Measurements from ENCODE around the gene AGAP1. TPM values are rescaled to one million over a fixed set of nuclear protein-coding genes. Genes with fewer than 3 reads are reported as not detected.

AGAP1 gene
- total RNA-seq, 1 experiment from 2014 or later: 25.8 TPM

DNA sequence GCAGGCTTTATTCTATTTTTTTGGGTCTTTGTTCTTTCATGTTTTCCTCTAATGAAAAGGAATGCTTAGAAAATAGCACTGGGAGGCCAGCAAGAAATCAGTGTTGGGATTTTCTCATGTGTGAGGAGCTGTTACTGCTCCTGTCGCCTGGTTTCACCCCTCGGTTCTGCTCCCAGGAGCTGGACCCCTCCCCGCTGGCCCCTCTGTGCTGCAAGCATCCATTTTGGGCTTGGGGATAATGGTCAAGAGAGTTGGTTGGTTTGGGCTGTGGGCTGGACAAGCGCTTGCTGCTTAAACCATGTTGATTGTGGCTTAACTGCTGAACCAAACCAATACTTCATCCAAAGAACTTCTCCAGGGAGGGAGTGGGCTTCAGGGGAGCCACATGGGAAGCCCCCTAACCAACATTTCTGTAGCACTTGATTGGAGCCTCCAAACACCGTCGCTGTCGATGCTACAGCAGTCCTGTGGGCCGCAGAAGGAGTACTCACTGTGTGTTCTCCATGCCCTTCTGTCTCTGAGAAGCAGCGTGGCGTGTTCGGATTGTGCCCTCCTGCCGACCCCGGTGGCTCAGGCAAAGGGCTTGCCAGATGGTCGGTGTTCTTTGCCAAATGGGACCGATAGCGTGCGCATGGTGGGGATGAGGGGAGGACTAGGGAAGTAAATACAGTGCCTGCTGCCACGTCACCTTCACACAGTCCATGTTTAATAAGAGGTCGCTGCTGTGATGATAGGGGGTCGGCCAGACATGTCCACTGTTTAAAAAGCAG is 40.0 kb downstream of the AGAP1 start:
- no peak overlapping the region for H2BK20ac ChIP-seq (ENCODE audit: low read depth, low read length, poor library complexity, severe bottlenecking)
- H3T11ph ChIP-seq (ENCODE audit: low read length): no peak overlapping the region
- H3K36me3 Mint-ChIP-seq (ENCODE audit: insufficient read depth in 1 of 3, low read depth in 3 of 3): peaks cover 8 to 18% (median 9%) of the 10 kb centered on the region in 3 experiments; a peak in 6 of 7 replicates
- H3K27me3 ChIP-seq (ENCODE audit: insufficient read depth, low read length): no peaks in the 10 kb centered on the region
- H3K27ac ChIP-seq (ENCODE audit: insufficient read length, low read depth, low read length): no peak overlapping the region
- peaks cover 29 to 45% of the 10 kb centered on the region in 2 experiments for H3K4me1 Mint-ChIP-seq
- no peak overlapping the region for H2AK5ac ChIP-seq (ENCODE audit: insufficient read length, low read length)
- H3K23me2 ChIP-seq (ENCODE audit: insufficient read length, low read depth, low read length, poor library complexity, severe bottlenecking): no peaks in the 10 kb centered on the region
- H4K5ac ChIP-seq (ENCODE audit: insufficient read length, low read depth, low read length): no peak overlapping the region
- no peak overlapping the region for H3K23ac ChIP-seq (ENCODE audit: insufficient read length, low read depth, low read length)
- H3K4me1 ChIP-seq (ENCODE audit: insufficient read depth, low read length): 0 out of 2 replicates have a peak, but pooled peaks cover under 1% of the 10 kb centered on the region
- H2BK120ac ChIP-seq (ENCODE audit: low read depth, low read length, poor library complexity, severe bottlenecking): no peak overlapping the region
- H4K91ac ChIP-seq (ENCODE audit: insufficient read length, low read depth, low read length): no peak overlapping the region
- peaks cover 14% of the 10 kb centered on the region; the same call in 1 of the 2 replicates for H3K79me2 ChIP-seq (ENCODE audit: insufficient read depth, low read length)
- H3K9me3 ChIP-seq (ENCODE audit: control insufficient read depth, low read depth, low read length): no peaks in the 10 kb centered on the region
- H2BK15ac ChIP-seq (ENCODE audit: low read depth, low read length): no peak overlapping the region
- H3K9ac ChIP-seq (ENCODE audit: extremely low read depth, insufficient read length, low read length): no peak overlapping the region
- H3K14ac ChIP-seq (ENCODE audit: insufficient read depth, low read length): no peak overlapping the region; the same call in 1 of the 2 replicates
- no peak overlapping the region for H2BK5ac ChIP-seq (ENCODE audit: insufficient read length, low read length)
- DNase-seq: no peak
- H3K56ac ChIP-seq (ENCODE audit: insufficient read length, low read depth, low read length): no peak overlapping the region
- no peaks in the 10 kb centered on the region; the same call in 1 of the 2 replicates for H3K27me3 Mint-ChIP-seq (ENCODE audit: low read depth)
- no peak overlapping the region for H3K18ac ChIP-seq (ENCODE audit: insufficient read length, low read depth, low read length)
- no peaks in the 10 kb centered on the region for H4K20me1 ChIP-seq (ENCODE audit: control insufficient read depth, insufficient read depth, insufficient read length)
- H2AFZ ChIP-seq (ENCODE audit: low read length): no peak overlapping the region
- H3K9me3 Mint-ChIP-seq: peaks cover 13 to 14% of the 10 kb centered on the region in 2 experiments
- peaks cover 2% of the 10 kb centered on the region for H3K79me1 ChIP-seq (ENCODE audit: insufficient read depth, low read depth, low read length, poor library complexity, severe bottlenecking)
- no peak overlapping the region for H3K4me2 ChIP-seq (ENCODE audit: insufficient read depth, insufficient read length, low read length)
- H3K4me3 Mint-ChIP-seq: no peak overlapping the region
- no peak overlapping the region for H2BK12ac ChIP-seq (ENCODE audit: insufficient read length, low read depth, low read length)
- TF ChIP-seq, protein P1, sequence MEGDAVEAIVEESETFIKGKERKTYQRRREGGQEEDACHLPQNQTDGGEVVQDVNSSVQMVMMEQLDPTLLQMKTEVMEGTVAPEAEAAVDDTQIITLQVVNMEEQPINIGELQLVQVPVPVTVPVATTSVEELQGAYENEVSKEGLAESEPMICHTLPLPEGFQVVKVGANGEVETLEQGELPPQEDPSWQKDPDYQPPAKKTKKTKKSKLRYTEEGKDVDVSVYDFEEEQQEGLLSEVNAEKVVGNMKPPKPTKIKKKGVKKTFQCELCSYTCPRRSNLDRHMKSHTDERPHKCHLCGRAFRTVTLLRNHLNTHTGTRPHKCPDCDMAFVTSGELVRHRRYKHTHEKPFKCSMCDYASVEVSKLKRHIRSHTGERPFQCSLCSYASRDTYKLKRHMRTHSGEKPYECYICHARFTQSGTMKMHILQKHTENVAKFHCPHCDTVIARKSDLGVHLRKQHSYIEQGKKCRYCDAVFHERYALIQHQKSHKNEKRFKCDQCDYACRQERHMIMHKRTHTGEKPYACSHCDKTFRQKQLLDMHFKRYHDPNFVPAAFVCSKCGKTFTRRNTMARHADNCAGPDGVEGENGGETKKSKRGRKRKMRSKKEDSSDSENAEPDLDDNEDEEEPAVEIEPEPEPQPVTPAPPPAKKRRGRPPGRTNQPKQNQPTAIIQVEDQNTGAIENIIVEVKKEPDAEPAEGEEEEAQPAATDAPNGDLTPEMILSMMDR (conservative IDR thresholded peaks at IDR 0.05): no peak
- H3K27ac Mint-ChIP-seq: no peak overlapping the region
- no peak overlapping the region for H3K4ac ChIP-seq (ENCODE audit: low read depth, low read length)
- no peak overlapping the region for H4K8ac ChIP-seq (replicated peaks; ENCODE audit: insufficient read length, low read depth, low read length)
- WGBS (ENCODE audit: extremely low coverage, insufficient read length, low lambda C conversion rate): no CpG with 5 or more reads among the region's 20 CpGs

Data from H9 (cell line).